Amygdala (tissue), 56 donors: Measurements from ENCODE around the gene PXDC1.
"Not testable (repeated sequence)": the region's sequence is repeated elsewhere in the genome, so short reads cannot be mapped to it uniquely, and the experiment has no call there.

Experiments
- DNase-seq, 56 donors: peaks; one replicate each; lab custom pipeline; 2025; lab: John Stamatoyannopoulos, UW

Gene PXDC1

DNA sequence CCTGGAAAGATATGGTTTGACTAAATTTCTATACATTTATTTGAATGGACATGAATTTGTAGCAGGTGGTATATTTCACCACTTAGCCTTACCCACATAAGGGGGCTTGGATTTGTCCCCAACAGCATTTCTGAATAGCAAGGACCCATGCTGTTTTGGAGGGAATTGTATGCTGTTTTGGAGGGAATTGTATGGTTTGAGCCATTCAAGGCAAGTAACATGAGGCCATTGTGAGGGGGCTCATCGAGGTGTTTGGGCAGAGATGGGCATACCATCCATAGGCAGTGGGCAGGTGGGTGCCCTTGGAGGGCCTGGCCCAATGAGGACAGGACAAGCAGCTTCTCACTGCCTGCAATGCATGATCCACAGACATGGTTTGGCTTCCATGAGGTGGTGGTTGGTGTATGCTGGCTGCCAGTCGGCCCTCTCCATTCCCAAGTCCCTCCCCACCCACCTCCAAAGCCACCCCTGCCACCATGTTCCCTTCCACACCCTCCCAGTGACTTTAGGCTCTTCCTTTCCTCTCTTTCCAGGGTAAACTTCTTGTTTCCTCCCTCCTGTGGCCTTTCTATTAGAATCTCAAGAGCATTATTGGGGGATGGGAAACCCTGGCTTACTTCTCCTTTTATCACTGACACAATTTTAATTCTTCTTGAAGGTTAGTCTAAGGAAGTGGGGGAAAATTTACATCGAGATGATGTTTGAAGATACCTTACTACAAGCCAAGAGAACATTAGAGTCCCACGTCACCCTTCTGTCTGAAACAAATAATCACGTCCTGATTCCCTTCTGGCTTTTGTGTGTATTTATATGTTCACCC lies 13.2 kb upstream of the PXDC1 start:
- no peak for DNase-seq

DNA sequence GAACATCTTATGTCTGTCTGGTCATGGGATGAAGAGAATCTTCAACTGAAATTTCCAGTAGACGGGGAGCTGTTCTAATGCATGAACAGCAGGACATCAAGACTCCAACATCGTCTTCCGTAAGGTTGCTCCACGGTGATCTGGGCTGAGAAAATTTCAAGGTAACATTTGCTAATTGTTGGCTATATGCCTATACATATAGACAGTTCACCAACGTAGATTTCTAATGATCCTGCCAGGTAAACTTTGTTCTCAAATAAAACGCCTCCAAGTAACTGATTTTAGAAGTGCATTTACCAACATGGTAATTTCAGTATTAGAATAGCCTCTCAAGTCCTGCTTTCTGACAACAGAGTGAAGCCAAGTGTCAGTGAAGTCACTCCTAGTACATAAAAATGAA lies 11.3 kb upstream of the PXDC1 start:
- no peak for DNase-seq

DNA sequence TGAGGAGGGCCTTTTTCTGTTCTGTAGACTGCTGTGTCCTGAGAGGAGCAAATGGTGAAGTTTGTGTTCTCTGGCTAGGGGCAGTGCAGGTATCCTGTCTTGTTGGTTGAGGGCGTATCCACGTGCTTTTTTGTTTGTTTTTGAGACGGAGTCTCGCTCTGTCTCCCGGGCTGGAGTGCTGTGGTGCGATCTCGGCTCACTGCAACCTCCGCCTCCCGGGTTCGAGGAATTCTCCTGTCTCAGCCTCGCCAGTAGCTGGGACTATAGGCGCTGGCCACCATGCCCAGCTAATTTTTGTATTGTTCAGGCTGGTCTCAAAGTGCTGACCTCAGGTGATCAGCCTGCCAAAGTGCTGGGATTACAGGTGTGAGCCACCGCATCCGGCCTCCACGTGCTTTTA lies 10.8 kb upstream of the PXDC1 start:
- no peak for DNase-seq

DNA sequence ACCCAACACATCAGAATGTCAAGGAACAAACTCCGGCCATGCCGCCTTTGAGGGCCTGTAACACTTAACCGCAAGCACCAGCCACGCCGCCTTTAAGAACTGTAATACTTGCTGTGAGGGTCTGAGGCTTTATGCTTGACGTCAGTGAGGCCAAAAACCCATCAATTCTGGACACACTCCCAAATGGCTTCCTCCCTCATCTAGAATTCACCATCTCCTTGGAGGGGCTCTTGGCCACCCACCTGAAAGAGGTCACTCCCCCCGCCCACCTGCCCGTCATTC lies 10.4 kb upstream of the PXDC1 start:
- DNase-seq = no peak

DNA sequence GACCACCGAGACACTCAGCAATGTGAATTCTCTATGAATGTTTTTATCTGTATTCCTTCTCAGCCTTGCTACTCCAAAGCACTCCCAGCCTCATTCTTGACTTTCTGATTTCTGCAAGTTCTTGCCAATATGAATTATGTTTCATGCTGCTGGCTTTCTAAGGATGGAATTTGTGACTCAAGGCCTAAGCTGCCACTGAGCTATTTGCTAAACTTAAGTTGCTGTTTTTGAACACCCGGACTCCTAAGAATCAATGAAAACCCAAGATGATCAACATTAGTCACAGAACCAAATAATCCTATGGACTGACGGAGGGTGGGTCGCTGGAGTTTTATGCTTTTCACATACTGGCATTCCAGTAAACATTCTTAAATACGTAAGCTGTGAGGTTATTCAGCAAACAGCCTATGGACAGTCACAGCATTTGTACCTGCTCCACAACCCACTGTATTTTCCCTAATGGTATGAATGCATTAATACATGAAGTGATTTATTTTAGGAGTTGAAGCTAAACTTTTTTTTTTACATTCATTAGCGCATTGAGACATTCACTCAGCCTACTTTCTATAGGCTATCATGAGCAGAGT lies 8.2 kb upstream of the PXDC1 start:
- no peak for DNase-seq

DNA sequence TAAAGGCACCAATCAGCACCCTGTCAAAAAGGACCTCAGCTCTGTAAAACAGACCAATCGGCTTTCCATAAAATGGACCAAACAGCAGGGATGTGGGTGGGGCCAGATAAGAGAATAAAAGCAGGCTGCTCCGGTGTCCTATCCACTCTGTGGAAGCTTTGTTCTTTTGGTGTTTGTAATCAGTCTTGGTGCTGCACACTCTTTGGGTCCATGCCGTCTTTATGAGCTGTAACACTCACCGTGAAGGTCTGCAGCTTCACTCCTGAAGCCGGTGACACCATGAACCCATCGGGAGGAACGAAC lies 7.3 kb upstream of the PXDC1 start:
- no peak for DNase-seq

DNA sequence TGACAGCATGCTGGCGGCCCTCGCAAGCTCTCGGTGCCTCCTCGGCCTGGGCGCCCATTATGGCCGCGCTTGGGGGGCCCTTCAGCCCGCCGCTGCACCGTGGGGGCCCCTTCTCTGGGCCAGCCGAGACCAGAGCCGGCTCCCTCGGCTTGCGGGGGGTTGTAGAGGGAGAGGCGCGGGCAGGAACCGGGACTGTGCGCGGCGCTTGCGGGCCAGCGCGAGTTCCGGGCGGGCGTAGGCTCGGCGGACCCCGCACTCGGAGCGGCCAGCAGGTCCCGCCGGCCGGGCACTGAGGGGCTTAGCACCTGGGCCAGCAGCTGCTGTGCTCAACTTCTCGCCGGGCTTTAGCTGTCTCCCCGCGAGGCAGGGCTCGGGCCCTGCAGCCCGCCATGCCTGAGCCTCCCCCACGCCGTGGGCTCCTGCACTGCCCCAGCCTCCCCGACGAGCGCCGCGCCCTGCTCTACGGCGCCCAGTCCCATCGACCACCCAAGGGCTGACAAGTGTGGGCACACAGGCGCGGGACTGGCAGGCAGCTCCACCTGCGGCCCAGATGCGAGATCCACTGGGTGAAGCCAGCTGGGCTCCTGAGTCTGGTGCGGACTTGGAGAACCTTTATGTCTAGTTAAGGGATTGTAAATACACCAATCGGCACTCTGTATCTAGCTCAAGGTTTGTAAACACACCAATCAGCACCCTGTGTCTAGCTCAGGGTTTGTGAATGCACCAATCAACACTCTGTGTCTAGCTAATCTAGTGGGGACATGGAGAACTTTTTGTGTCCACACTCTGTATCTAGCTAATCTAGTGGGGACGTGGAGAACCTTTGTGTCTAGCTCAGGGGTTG lies 6.7 kb upstream of the PXDC1 start:
- not testable (repeated sequence) for DNase-seq

DNA sequence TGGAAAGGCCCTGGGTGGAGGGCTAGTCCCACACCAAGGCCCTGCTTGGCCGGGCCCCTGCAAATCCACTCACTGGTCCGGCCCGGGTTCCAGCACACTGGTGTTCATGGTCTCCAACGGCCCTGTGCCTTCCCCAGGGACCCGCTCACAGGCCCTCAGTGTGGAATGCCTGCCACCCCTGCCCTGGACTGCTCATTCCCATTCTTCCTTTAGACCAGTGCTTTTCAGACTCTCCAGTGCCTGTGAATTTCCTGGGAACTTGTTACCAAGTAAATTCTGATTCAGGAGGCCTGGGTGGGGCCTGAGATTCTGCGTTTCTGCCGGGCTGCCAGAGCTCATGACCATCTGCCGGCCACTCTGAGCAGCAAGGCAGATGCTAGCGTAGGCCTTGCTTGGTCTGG lies 5.7 kb upstream of the PXDC1 start:
- no peak for DNase-seq

DNA sequence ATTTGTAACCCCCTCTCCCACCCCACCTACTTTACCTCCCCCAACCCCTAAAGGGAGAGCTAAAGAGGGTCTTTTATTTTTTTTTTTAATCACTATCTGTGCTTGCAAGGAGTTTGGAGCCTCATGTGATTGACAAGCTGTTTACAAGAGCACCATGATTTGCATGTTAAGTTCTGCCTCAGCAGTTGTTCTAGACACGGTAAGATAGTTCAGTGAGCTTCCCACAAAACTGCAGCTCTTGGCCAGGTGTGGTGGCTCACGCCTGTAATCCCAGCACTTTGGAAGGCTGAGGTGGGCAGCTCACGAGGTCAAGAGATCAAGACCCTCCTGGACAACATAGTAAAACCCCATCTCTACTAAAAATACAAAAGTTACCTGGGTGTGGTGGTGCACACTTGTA lies 5.0 kb upstream of the PXDC1 start:
- no peak for DNase-seq

DNA sequence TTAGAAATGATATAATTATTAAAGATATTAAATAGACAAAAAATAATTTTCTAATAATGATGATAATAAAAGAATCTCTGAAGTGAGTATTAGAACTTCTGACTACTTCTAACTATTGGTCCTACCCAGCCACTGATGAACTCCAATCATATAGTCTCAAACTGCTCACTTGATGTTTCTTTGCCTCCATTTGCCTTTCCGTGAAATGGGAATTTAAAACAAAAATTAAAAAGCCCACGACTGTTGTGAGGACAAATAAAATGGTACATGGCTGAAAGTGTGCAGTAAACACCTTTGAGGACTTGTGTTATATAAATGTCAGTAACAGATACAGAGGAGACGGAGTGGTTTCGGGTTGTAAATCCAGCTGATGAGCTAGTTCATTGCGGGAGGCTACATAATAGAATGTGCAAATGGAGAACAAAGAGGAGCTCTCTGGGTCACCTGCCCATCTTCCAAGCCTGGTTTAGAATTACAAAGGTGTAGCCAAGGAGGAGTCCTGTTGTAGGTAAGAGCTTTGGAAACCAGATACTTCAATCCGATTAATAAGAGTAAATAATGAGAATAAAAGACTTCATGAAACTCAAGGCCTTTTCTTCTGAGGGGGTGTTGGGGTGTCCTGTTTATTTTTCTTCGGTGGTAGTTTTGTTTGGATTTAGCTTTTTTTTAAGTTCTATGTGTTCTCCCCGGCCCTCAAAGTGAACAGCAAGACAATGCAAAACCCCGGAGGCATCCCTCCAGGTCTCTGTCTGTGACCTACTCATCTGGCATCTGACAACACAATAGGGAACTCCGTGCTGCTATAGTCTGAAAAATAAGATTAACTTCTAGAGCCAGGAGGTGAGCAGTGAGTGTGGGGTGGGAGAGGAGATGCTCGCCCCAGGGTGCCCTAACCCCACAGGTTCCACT lies 4.4 kb upstream of the PXDC1 start:
- no peak for DNase-seq

DNA sequence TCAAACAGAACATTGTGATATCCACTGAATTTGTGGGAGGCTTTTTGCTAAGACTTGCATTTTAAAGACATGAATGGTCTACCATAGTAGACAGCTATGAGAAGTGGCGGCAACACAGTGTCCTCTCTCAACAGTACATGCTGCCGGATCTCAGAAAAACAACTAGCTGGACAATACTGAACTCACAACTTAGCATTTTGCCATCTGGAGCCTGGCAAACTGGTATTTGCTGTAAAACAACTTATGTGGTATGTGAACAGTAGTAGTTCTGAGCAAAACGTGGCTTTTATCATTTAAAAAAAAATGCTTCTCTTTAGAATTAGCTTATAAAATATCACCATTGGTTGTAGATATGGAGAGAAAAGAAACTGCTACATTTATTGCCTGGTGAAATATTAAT lies 3.3 kb upstream of the PXDC1 start:
- no peak for DNase-seq

DNA sequence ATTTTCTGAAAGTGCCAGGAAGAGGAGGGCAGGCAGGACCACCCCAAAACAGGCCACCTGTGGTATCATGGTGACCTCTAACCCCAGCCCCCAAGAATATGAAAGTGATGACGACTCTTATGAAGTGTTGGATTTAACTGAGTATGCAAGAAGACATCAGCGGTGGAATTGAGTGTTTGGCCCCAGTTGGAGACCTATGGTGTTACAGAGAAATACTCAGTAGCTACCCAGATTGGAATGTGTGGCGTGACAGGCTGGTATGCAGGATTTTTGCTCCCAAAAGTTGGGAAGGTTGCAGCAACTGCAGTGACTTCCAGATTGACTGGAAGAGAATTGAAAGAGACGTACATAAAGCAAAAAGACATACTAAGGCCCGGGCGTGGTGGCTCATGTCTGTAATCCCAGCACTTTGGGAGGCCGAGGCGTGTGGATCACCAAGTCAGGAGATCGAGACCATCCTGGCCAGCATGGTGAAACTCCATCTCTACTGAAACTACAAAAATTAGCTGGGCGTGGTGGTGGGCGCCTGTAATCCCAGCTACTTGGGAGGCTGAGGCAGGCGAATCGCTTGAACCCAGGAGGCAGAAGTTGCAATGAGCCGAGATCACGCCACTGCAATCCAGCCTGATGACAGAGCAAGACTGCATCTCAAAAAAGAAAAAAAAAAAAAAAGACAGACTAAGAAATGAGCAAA lies 2.7 kb upstream of the PXDC1 start:
- not testable (repeated sequence) for DNase-seq

DNA sequence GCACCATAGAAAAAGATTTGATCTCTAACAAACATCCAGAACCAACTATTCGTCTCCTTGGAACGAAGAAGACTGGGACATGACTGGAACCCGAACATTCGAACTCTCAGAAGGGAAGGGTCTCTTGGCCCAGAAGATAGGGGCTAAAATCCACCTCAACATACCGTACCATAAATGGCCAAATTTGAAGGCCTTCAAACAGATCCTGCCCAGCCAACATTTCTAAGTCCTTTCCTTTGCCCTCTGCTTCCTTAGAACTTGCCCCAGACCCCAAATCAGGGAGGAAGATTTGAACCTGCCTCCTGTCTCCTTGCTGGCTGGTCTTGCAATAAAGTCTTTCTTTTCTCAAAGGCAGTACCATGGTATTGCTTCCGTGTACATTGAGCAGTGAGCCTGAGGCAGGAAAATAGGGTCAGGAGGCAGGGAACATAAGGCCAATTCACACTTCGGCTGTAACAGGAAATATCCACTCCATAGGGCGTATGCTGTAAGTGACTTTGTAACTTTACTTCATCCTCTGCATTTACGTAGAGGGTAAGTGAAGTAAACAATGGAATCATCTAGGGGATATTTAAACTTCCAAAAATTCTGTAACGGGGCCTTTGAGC lies 1.8 kb upstream of the PXDC1 start:
- no peak for DNase-seq

DNA sequence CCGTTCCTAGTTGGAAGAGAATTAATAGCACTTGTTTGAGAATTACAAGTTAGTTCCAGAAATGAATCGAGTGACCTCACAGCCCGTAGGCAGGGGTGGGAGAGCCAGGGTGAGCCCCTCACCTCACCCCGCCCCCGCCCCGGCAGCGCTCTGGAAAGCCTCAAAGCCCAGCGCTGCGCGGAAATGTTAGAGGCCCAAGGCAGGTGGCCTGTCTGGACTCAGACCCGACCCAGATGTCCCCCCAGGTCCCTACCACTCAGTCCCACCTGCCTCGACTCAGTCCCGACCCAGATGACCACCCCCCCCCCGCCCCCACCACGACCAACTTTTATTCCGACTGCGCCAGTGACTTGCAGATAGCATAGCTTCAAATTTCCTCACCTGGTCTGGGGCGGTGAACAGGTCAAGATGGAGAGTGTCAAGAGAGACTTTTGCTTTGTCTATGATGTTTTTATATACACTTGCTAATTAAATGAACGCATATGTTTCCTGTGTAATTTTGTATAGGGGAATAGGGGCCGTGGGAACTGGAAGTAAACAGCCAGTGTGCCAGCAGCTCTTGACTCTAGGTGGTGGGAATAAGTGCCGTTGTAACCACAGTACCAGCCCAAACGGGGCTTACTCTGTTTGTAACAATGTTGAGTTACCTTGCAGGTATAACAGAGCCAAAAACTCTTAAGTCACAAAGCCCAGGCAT lies 1.2 kb upstream of the PXDC1 start:
- DNase-seq = no peak

DNA sequence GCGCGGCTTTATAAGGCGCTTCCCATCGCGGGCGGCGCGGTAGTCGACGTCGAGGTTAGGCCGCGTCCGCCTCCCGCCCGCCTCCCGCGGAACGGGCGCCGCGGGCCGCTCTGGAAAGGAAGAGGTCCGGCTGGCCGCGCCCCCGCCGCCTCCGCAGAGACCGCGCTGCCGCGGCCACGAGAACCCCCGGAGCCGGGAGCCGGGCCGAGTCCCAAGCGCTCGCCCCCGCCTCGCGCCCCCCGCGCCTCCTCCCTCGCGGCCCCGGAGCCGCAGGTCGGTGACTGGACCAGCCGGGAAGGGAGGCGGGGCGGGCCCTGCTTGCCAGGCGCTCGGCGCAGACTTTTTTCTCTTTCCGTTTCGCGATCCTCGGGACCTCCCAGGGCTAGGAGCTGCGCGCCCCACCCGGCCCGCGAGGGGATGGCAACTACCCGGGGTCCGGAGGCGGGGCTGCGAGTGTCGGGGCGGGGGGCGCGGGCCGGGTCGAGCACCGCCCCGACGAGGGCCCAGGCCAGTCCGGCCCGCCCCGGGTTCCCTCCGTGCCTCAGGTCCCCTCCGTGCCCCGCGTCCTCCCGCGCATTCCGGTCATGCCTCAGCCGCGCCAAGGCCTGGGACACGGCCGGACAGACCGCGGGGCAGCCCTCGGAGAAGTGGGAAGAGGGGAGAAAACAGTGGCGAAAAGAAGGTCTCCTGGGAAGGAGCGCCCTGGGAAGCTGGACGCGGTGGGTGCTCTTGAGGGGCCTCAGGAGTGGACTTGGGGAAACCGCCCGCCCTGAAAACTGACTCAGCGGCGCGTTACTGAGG lies 417 bp upstream of the PXDC1 start:
- peak in 47 of 56 donors; percentile 19 to 80 (median 57) for DNase-seq

DNA sequence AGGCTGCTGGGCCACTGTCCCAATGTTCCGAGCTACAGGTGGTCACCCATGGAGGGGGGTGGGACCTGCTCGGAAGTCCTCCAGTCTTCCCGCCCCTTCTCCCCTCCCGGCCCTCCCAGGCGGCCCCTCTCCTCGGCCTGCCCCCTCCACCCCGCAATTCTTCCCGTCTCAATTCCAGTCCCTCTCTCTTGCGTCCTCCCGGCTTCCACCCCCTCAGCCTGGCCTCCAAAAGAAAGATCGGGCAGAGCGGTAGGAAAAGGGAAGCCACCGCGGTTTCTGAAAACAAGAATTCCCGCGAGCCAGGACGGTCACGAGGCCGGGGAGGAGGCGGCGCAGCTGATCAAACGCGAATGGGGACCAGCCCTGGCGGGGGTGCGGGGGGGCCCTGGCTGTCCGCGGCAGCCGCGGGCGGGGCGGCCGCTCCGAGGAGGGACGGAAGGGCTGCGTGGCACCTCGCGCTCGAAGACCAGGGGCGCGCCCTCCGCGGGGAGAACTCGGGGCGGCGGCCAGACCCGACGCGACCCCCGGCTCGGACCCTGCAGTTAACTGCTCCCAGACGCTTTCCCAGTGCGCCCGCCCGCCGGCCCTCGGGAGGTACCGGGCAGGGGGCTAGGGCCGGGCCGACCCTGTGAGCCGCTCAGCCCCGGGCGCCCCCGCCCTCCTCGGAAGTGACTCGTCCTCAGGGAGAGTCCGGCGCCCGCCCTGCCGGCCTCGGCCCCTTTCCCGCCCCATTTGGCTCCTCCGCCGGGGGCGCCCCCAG lies 1.0 kb downstream of the PXDC1 start:
- DNase-seq = peak in 52 of 56 donors; percentile 15 to 84 (median 64)

DNA sequence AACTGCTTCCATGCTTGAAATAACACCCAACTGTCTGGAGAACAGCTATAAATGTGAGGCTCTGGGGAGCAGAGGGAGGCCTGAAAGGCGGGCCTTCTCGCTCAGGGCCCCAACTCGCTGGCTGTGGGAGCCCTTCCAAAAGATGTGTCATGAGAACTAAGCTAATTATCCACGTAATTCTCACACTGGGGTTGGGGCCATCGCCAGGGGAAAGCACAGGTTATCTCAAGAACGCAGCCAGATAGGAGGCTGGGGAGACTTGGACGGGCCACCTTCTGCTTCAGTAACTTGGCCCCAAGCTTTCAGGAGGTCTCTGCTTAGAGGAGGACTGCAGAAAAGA lies 1.6 kb downstream of the PXDC1 start:
- DNase-seq = peak in 3 of 56 donors; percentile 44 to 58 (median 47)
